Epithelial cell of esophagus (primary cell): ENCODE measurements around the gene OR7A17.
A peak's percentile ranks its signal among the peaks of the same experiment; 100 is the strongest.

Source experiments
- DNase-seq: peaks from one replicate; pipeline ENCODE4 v3.0.0; 2010; ENCODE audit warnings: low read depth
- H3K4me3 ChIP-seq: 2 replicates; pipeline ENCODE4 v1.5.1; 2011; ENCODE audit warnings: mild to moderate bottlenecking, low read length, control low read depth
- TF ChIP-seq, protein P1 (sequence below): IDR thresholded peaks from 2 replicates; pipeline ENCODE4 v1.5.1; 2011; ENCODE audit warnings: low read depth, mild to moderate bottlenecking, low read length, control low read depth, inconsistent platforms; ENCODE audit not compliant: insufficient read depth; ENCODE audit errors: missing control alignments

OR7A17 gene

DNA sequence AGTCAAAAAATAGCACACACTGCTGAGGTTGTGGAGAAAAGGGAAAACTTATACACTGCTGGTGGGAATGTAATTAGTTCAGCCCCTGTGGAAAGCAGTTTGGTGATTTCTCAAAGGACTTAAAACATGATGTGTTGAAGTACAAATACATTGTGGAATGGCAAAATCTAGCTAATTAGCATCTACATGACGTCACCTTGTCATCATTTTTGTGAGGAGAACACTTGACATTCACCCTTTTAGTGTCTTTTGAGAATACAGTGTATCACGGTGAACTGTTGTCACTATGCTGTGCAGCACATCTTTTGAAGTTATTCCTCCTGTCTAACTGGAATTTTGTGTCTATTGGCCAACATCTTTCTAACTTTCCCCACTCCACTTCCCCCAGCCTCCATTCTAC, 42.8 kb downstream of the OR7A17 start:
- TF ChIP-seq, protein P1, sequence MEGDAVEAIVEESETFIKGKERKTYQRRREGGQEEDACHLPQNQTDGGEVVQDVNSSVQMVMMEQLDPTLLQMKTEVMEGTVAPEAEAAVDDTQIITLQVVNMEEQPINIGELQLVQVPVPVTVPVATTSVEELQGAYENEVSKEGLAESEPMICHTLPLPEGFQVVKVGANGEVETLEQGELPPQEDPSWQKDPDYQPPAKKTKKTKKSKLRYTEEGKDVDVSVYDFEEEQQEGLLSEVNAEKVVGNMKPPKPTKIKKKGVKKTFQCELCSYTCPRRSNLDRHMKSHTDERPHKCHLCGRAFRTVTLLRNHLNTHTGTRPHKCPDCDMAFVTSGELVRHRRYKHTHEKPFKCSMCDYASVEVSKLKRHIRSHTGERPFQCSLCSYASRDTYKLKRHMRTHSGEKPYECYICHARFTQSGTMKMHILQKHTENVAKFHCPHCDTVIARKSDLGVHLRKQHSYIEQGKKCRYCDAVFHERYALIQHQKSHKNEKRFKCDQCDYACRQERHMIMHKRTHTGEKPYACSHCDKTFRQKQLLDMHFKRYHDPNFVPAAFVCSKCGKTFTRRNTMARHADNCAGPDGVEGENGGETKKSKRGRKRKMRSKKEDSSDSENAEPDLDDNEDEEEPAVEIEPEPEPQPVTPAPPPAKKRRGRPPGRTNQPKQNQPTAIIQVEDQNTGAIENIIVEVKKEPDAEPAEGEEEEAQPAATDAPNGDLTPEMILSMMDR: no peak
- DNase-seq: no peak
- H3K4me3 ChIP-seq: no peak overlapping the region

DNA sequence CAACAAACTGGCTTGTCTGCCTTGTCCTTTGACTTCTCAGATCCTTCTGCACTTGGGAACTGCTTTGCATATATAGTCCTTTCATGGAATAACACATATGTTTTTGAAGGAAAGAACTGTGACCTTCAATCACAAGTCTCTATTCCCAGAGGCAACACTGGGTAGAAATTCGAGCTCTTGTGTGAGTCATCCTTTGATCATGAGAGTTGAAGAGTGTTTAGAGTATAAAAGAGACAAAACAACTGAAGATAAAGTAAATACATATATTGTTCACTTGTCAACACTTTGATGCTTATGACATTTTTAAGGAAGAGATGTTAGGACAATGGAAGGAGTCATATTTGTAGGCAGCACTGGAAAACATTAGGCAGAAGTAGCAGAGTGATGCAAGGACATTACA, 45.7 kb downstream of the OR7A17 start:
- peak; percentile 16 for DNase-seq
- TF ChIP-seq, protein P1: no peak
- no peak overlapping the region for H3K4me3 ChIP-seq

DNA sequence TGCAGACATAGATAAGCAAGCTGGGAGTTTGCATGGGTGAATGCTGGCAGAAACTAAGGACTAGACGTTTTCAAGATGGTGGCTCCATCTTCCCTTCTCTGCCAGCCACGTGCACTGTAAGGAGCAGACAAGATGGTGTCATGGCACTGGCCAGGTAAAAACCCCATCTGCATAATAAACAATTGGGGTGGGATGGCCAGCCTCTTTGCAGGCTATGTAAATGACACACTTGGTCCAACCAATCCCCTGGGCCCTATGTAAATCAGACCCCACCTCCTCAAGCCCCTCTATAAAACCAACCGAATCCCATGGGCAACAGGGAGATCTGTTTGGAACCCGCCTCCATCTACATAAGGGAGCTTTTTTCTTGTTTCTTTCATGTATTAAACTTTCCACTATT, 48.5 kb downstream of the OR7A17 start:
- DNase-seq: no peak
- H3K4me3 ChIP-seq: no peak overlapping the region
- TF ChIP-seq, protein P1: no peak

DNA sequence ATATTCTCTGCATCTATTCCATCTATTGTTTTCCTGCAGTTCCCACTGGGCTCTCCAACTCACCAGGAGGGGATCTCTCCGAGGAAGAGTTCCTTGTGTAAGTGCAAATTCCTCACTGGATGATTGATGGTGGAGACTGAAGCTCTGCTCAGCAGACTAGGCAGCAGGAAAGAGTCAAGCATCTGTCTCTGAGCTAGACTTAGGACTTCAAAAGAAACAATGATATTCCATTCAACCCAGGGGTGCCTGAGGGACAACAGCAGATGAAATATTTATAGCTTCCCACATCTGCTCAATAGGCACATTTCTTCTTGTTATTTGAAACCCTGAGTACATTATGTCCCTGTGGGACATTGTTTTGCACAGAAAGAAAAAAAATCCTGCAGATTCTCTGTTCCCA, 50.9 kb downstream of the OR7A17 start, which contains the start of the genes OR7A5 and OR7C1:
OR7A5 (minus strand) TSS at position 175 of the 400 bp plus-strand sequence. CDS start 6,944 bp downstream, outside the sequence.
OR7C1 (minus strand) TSS at position 175 of the 400 bp plus-strand sequence. CDS start 35,049 bp downstream, outside the sequence.
- peak; percentile 2 for DNase-seq
- TF ChIP-seq, protein P1: no peak

GRCh38 chr19:14830702-14831101, 55.2 kb downstream of the OR7A17 start:
- TF ChIP-seq, protein P1: no peak
- DNase-seq: no peak
- H3K4me3 ChIP-seq: no peak overlapping the region

More for the DNA sequence above, 50.9 kb downstream of the OR7A17 start, which contains the start of the genes OR7A5 and OR7C1:
- H3K4me3 ChIP-seq: peak within 1 kb of the TSS; percentile 25
